C4-2B (cell line): Measurements from ENCODE around the gene GRID1.

Experiments
- H3K27ac ChIP-seq: fragments of 450-650 bp; 2 replicates; pipeline ENCODE4 v1.5.1; 2017
- ZFX ChIP-seq: fragments of 450-650 bp; IDR thresholded peaks from 2 replicates; pipeline ENCODE4 v1.6.1; 2017
- TF ChIP-seq, protein P1 (sequence below): fragments of 450-650 bp; conservative IDR thresholded peaks from 2 replicates; pipeline ENCODE4 v1.5.1; 2017; ENCODE audit warnings: mild to moderate bottlenecking

GRID1 gene

DNA sequence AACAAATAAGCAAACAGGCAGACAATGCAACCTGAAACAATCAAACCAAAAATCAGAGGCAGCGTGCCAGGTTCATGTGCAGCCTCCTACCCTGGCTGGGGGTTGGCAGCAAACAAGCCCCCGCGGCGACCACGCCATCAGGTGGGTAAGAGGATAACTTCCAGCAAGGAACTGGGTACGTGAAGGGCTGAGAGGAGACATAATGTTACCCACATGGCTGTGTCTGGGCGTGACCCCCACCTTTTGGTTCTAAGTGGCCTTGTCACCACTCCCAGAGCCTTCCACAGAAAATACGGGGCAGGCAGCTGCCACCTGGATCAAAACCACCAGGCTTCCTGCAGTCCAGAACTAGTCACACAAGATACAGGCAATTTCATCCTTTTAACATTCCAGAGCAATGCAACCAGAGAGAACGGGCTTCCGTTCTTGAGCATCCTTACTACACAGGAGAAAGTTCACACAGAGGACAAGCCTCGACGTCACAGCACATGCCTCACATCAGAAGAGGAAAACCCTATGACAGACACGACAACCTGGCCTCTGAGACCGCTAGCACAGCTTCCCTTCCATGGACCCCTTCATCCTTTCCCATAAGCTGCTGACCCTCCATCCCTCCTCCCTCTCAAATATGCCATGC, 171.0 kb downstream of the GRID1 start:
- TF ChIP-seq, protein P1, sequence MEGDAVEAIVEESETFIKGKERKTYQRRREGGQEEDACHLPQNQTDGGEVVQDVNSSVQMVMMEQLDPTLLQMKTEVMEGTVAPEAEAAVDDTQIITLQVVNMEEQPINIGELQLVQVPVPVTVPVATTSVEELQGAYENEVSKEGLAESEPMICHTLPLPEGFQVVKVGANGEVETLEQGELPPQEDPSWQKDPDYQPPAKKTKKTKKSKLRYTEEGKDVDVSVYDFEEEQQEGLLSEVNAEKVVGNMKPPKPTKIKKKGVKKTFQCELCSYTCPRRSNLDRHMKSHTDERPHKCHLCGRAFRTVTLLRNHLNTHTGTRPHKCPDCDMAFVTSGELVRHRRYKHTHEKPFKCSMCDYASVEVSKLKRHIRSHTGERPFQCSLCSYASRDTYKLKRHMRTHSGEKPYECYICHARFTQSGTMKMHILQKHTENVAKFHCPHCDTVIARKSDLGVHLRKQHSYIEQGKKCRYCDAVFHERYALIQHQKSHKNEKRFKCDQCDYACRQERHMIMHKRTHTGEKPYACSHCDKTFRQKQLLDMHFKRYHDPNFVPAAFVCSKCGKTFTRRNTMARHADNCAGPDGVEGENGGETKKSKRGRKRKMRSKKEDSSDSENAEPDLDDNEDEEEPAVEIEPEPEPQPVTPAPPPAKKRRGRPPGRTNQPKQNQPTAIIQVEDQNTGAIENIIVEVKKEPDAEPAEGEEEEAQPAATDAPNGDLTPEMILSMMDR, result no peak
- no peak for TF ChIP-seq ZFX
- H3K27ac ChIP-seq, result no peak overlapping the region

DNA sequence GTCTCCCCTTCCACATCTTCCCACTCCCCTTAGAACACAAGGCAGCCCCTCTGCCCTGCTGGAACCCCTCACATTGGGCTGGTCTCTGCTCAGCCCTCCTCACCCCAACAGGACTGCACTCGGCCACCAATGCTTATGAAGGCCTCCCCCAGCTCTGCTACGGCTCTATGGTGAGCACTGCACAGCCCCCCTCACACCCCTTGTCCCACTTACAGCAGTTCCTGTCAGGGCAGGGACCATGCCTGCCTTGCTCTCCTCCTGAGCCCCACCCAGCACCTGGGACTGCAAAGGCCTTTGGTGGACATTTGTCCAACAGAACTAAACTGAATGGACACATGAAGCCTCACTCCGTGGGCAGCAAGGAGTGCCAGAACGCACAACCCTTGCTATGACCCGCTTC, 171.9 kb downstream of the GRID1 start:
- TF ChIP-seq, protein P1, result no peak
- no peak for TF ChIP-seq ZFX
- H3K27ac ChIP-seq, result no peak overlapping the region

- H3K27ac ChIP-seq, result no peak overlapping the region
- TF ChIP-seq ZFX, result no peak
- TF ChIP-seq, protein P1, result no peak
These were observed 172.8 kb downstream of the GRID1 start for GRCh38 chr10:86193841-86194240.

DNA sequence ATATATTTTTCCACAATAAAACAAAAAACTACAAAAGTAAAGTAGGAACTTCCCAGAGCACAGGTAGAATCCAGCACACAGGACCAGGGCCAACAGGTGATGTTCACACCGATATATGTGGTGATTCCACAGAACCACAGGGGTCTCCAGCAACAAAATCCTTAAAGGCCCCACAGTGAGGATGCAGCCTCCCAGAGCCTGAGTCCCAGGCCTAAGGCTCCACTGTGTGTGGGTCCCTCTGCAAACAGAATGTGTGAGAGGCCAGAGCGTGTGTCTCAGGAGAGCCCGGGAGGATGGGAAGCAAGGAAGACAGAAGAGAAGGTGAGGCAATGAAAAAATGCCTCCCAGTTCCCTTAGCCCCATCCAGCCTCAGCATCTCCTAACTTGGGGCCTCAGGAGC, 173.9 kb downstream of the GRID1 start:
- H3K27ac ChIP-seq, result no peak overlapping the region
- no peak for TF ChIP-seq ZFX
- TF ChIP-seq, protein P1, result no peak

- TF ChIP-seq ZFX, result no peak
- TF ChIP-seq, protein P1, result no peak
- no peak overlapping the region for H3K27ac ChIP-seq
These were observed 174.4 kb downstream of the GRID1 start for GRCh38 chr10:86192147-86192546.

GRCh38 chr10:86191686-86192085, 174.9 kb downstream of the GRID1 start:
- no peak overlapping the region for H3K27ac ChIP-seq
- TF ChIP-seq, protein P1, result no peak

DNA sequence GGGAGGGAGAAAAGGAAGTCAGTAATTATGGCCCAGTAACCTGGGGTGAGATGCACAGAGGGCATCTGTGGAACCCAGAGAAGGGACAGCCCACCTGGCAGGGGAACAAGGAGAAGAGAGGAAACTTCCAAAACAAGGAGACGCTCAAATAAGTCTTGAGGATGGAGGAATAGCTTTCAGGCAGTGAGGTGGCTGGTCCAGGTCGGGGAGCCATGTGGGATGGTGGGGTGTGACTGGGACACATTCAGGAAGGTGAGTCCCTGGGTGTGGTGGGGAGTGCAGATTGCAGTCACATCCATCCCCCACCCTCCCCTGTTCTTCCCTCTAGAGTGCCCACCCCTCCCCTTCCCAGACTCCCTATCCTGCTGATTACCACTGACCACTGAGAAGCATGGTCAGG, 175.4 kb downstream of the GRID1 start:
- H3K27ac ChIP-seq, result no peak overlapping the region
- TF ChIP-seq ZFX, result no peak
- TF ChIP-seq, protein P1, result no peak
